NAMALWA (cell line): ENCODE results near the gene PSMB5.

Experiments
- DNase-seq: peaks from one replicate; pipeline ENCODE4 v3.0.0-alpha.2; 2015; ENCODE audit warnings: low spot score

The PSMB5 gene

GRCh38 chr14:23034498-23035302, at the start of gene PSMB5:
Gene PSMB5, minus strand, starts transcription at chr14:23034900. Its CDS starts 19 bp downstream, at chr14:23034881.
- DNase-seq: peak; percentile 98

GRCh38 chr14:23080474-23080873, 45.8 kb upstream of the PSMB5 start:
- no peak for DNase-seq

DNA sequence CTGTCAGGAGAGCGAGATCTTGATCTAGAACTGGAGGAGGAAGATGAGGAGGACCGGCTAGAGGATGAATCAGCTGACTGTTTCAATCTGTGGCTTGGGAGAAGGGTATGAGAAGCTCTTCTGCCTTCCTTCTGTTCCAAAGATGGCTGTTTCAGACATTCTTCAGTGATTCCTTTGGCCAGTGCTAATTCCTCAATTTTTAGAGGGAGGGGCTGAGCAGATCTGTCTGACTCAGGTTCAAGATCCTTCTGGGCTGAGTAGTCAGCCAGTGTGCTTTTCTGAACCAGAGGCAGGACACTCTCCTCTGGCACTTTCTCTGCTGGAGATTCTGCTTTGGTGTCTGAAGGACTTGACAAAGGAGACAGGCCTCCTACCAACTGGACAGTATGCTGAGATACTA, 45.0 kb upstream of the PSMB5 start:
- no peak for DNase-seq

- DNase-seq: no peak
Measured at GRCh38 chr14:23078692-23079116, 44.0 kb upstream of the PSMB5 start.

GRCh38 chr14:23077962-23078361, 43.3 kb upstream of the PSMB5 start:
- DNase-seq: no peak

GRCh38 chr14:23076785-23077408, 42.2 kb upstream of the PSMB5 start:
- peak; percentile 72 for DNase-seq

DNA sequence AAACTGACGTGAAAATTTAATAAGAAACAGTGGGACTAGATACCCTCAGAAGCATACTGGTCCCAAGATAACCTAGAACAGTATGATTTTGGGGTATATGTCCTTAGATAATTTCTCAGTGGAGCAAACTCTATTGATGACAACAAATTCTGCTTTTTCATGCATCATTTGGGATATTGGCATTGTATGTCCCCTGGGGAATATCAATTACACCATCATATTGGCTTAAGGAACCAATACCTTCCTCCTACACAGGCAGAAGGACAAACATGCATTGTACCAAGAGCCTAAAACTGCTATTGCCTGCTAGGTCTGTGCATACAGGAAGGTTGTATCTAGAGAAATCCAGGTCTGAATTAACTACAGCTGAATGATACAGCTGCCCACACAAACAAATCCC, 40.2 kb upstream of the PSMB5 start:
- no peak for DNase-seq

DNA sequence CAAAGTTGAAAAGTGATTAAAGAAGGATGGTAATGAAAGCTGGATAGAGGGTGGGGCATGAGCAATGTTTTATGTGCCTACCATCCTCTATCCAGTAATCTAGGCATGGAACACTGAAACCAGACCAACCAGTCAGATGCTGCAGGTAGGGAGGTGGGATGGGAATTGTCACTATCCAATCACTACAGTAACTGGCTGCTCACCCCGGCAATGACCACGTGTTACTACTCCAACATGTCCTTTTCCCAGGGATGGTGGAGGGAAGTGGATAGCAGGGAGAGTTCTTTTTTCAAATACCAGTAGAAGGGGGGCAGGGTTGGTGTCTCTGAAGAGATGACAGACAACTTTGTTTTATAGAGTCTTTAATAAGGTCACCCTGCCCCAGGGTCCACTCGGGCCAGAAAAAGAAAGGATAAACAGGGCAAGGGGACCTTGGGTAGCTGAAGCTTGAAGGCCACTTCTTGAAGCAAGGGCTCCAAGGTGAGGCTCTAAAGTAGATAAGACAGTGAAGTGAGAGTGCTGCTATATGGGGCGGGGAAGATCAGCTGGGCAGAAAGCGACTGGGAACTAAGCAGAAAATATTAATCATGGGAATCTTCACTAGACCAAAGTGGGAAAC, 37.3 kb upstream of the PSMB5 start:
- DNase-seq: no peak

- DNase-seq: peak; percentile 89
Measured at GRCh38 chr14:23071244-23071920, 36.7 kb upstream of the PSMB5 start.

- DNase-seq: no peak
Measured at GRCh38 chr14:23070262-23071129, 35.8 kb upstream of the PSMB5 start.

DNA sequence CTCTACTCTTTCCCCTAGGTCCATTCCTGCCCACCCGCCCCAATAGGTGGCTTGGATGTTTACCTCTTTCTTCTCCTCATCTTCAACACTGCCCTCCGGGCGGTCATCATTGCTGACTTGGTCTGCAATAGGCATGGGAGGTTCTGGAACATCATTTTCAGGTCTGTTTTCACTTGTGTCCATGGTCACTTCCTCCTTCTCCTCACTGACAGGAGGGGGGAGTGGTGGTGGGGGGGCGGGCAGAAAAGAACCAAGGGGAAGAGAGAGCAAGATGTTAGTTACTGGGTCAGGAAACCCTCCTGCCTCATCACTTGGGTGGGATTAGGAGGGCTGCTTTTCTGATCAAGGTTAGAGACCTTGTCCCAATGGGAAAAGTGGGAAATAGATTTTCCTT, 34.7 kb upstream of the PSMB5 start:
- no peak for DNase-seq

DNA sequence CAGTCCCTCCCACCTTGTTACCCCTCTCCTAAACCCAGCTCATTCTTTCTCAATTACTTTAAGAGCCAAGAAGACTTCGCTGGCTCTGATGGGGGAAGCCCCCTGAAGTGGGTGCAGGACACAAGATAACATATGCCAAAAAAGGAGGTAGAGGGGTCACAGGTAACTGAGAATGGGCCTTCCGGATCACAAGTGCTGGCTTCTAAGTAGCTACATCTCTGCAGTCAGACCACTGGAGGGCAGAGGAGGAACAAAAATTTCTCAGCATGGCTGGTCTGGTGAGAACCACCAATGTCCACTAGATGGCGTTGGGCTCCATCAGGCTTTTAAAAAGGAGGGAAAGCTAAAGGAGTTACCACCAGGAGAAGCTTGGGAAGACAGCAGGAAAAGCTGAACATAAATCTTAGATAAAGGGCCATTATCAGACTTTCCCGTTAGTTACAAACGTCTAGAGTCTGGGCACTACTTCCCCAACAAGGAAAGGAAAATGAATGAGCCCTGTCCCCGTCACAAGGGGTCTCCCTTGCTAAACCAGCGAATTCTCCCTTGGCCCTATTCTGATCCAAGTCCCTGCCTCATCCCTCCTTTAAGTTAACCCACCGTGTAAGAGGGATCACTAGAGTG, 34.2 kb upstream of the PSMB5 start:
- peak; percentile 90 for DNase-seq

DNA sequence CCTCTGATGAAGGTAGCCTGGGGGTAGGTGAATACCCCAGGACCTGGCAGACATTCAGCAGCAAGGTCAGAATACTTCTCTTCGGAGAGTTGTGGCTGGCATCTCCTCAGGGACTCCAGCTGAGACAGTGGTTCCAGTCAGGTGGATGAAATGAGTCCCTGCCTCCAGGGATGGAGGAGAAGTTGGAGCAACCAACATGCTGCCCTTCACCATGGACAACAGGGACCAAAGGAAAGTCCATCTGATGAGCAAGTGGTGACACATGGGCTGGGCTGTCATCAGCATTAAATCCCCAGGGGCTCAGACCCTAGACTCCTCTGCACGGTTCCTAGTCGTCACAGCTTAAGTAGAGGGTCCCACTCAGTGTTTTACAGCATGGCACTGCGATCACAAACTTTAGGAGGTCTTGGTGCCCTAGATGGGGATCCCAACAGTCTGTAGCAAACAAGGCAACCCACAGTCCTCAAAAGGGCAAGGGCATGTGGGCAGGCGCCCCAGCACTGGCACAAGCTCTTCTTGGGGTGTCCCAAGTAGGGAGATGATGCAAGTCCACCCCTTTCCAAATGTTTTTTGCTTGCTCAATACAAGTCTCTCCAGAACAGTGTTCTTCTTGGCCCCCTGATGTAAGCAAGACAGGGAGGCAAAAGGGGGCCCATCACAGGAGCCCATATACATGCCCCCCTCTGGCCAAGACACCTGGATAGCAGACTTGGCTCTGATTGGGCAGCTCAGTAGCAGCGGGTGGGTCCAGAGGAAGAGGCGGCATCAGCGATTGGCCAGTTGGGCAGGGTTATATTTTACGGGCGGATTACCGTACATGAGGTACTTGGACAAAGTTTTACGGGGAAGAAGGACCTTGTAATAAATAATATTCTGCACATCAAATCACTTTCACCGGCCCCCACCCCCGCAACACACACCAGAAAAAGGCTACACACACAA, 33.4 kb upstream of the PSMB5 start:
- no peak for DNase-seq

DNA sequence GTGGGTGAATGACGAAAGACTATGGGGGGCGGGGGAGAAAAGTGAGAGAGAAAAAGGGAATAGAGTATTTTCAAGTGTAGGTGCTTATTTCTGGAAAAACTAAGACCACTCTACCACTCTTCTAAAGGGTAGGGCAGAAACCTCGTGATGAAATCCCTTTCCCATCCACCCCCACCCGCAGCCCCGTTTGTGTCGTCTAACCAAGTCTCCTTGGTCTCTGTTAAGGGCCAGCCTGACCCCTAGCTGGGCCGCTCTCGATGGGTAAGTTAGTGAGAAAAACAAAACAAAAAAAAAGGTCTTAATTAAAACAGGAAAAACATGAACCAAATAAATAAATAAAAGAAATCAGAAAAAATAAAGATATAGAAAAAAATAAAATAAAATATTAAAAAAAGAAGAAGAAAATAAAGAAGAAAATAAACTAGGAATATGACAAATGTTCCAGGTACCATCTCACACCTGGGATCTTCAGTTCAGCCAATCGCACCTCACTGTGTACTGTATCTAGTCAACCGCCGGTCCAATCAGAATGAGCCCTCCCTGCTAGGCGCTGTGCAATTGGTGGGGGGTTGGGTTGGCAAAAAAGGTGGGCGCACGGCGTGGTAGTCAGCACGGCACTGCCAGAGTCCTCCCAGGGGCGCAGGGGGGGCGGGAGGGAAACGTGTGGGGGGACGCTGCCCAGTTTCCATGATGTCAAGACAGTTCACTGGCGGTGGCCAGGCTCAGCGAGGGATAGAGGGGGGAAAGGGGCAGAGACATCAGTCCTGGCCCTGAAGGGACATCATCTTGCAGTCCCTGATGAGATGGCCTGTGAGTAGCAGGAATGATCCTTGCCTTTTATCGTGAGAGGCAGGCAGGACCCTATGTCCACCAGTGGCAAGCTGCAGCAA, 32.4 kb upstream of the PSMB5 start:
- DNase-seq: no peak

- DNase-seq: no peak
Measured at GRCh38 chr14:23066368-23066767, 31.7 kb upstream of the PSMB5 start.

GRCh38 chr14:23063601-23064000, 28.9 kb upstream of the PSMB5 start:
- no peak for DNase-seq

- no peak for DNase-seq
Measured at GRCh38 chr14:23062002-23062401, 27.3 kb upstream of the PSMB5 start.

GRCh38 chr14:23060536-23061260, 26.0 kb upstream of the PSMB5 start:
- no peak for DNase-seq
